ENCODE measurements around the gene WIPF1. TPM values are rescaled to one million over a fixed set of nuclear protein-coding genes. Genes with fewer than 3 reads are reported as not detected.

Gene WIPF1
- total RNA-seq, 1 experiment from 2014 or later: 0.59 TPM

DNA sequence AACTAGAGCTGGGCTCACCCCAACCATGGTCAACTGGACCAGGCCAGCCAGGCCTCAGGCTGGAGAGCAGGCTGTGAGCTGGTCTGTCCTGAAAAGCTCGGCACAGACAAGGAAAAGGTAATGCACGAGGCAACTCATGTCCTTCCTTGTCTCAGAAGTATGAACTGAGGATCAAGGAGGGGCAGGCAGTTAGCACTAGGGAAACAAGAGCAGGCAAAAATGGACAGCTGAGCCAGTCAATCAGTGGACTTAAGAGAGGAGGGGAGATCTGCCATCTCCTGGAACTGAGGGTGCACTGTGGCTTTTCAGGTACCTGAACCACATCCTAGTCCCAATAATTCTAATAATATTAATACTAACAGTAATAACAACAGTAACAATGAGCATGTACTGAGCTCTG is 20.6 kb upstream of the WIPF1 start:
- Histone ChIP-seq H3K9me2 (ENCODE audit: insufficient read depth) (no peaks in the 10 kb centered on the region), H4K20me1 (ENCODE audit: insufficient read depth) (no peaks in the 10 kb centered on the region), H2AFZ (ENCODE audit: low read depth, low read length, poor library complexity, severe bottlenecking) (no peak overlapping the region), H3K36me3 (ENCODE audit: control insufficient read depth in 1 of 2, insufficient read depth in 2 of 2, low read length in 2 of 2) (no peaks in the 10 kb centered on the region), H3K9ac (ENCODE audit: low read length) (no peak overlapping the region), H3K9me3 (ENCODE audit: control insufficient read depth in 1 of 2, insufficient read depth in 1 of 2, low read depth in 1 of 2, low read length in 2 of 2) (no peaks in the 10 kb centered on the region), H3K27ac (ENCODE audit: low read depth, low read length) (no peak overlapping the region), H3K79me2 (ENCODE audit: insufficient read depth, low read length) (no peaks in the 10 kb centered on the region), H3K4me3 (replicated peaks in 1 of 2; ENCODE audit: low read depth in 1 of 2, low read length in 2 of 2) (no peak overlapping the region), H3K27me3 (ENCODE audit: insufficient read depth, low read length) (peaks cover 1% of the 10 kb centered on the region; the same call in 1 of the 2 replicates), H3K4me1 (ENCODE audit: control insufficient read depth in 1 of 2, insufficient read depth in 2 of 2, low read length in 2 of 2) (0 out of 4 replicates have a peak, but pooled peaks cover 0 to 2% of the 10 kb centered on the region in 2 experiments), H3K4me2 (ENCODE audit: low read length) (no peak overlapping the region)
- RAD21 ChIA-PET (ENCODE audit: low non-redundant PET in 1 of 2, low total read pairs in 2 of 2, uncharacterized antibody in 2 of 2, unreplicated experiment in 2 of 2): no interaction called here
- POLR2A ChIA-PET: interaction anchor here (0.6 kb wide), 1 partner anchor 123 kb away, joined by 3 read pairs; no protein-coding TSS in a partner anchor
- no TSS peak for BruUV-seq (replicated peaks)
- no peak for ATAC-seq
- intact Hi-C loops (cut with micrococcal nuclease): no loop called here
- DNase-seq (ENCODE audit: low read depth, low spot score): no peak
- TF ChIP-seq RAD21 (IDR thresholded peaks at IDR 0.05; ENCODE audit: low read depth) (no peak), JUND (IDR thresholded peaks at IDR 0.05) (no peak), ATF3 (IDR thresholded peaks at IDR 0.05) (no peak), TCF7L2 (IDR thresholded peaks at IDR 0.05; ENCODE audit: borderline replicate concordance, extremely low read depth, insufficient read depth, insufficient read length) (no peak), YY1 (IDR thresholded peaks at IDR 0.05; ENCODE audit: extremely low read depth, insufficient replicate concordance, low read depth, low read length) (no peak), POLR2AphosphoS5 (IDR thresholded peaks at IDR 0.05; ENCODE audit: low read depth, low read length) (no peak), CTCF (IDR thresholded peaks at IDR 0.05 in 2 of 3, conservative IDR thresholded peaks at IDR 0.05 in 1 of 3; ENCODE audit: borderline replicate concordance in 1 of 3, insufficient read depth in 1 of 3, low read depth in 2 of 3, low read length in 2 of 3) (no peak), ZNF274 (IDR thresholded peaks at IDR 0.05; ENCODE audit: low read depth, low read length) (no peak), EZH2phosphoT487 (IDR thresholded peaks at IDR 0.05; ENCODE audit: borderline replicate concordance) (no peak), FOSL1 (IDR thresholded peaks at IDR 0.05; ENCODE audit: low read depth) (no peak), SRF (IDR thresholded peaks at IDR 0.05; ENCODE audit: low read depth) (no peak), EZH2 (IDR thresholded peaks at IDR 0.05) (no peak), EGR1 (IDR thresholded peaks at IDR 0.05; ENCODE audit: low read depth) (no peak), ELF1 (IDR thresholded peaks at IDR 0.05; ENCODE audit: borderline replicate concordance, low read depth) (no peak)
- TF ChIP-seq, protein P1, sequence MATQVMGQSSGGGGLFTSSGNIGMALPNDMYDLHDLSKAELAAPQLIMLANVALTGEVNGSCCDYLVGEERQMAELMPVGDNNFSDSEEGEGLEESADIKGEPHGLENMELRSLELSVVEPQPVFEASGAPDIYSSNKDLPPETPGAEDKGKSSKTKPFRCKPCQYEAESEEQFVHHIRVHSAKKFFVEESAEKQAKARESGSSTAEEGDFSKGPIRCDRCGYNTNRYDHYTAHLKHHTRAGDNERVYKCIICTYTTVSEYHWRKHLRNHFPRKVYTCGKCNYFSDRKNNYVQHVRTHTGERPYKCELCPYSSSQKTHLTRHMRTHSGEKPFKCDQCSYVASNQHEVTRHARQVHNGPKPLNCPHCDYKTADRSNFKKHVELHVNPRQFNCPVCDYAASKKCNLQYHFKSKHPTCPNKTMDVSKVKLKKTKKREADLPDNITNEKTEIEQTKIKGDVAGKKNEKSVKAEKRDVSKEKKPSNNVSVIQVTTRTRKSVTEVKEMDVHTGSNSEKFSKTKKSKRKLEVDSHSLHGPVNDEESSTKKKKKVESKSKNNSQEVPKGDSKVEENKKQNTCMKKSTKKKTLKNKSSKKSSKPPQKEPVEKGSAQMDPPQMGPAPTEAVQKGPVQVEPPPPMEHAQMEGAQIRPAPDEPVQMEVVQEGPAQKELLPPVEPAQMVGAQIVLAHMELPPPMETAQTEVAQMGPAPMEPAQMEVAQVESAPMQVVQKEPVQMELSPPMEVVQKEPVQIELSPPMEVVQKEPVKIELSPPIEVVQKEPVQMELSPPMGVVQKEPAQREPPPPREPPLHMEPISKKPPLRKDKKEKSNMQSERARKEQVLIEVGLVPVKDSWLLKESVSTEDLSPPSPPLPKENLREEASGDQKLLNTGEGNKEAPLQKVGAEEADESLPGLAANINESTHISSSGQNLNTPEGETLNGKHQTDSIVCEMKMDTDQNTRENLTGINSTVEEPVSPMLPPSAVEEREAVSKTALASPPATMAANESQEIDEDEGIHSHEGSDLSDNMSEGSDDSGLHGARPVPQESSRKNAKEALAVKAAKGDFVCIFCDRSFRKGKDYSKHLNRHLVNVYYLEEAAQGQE (IDR thresholded peaks at IDR 0.05; ENCODE audit: low read depth): no peak
- CTCF ChIA-PET: interaction anchor here (0.8 to 2.4 kb wide), 3 partner anchors 15 to 70 kb away, joined by 3 to 8 read pairs (median 3); no protein-coding TSS in a partner anchor

All from HCT116 (cell line).